MM.1S (cell line): ENCODE results near the gene CSNK1G3.

ENCODE experiments used
- DNase-seq: peaks from one replicate; pipeline ENCODE4 v3.0.0-alpha.2; 2015
- H2AFZ ChIP-seq: fragments of 300-600 bp; sonication (generic); 2 replicates; pipeline ENCODE4 v1.6.0; 2016; ENCODE audit warnings: antibody characterized with exemption, low read length
- H3F3A ChIP-seq: fragments of 300-600 bp; sonication (generic); 2 replicates; pipeline ENCODE4 v1.6.1; 2016; ENCODE audit warnings: mild to moderate bottlenecking, antibody characterized with exemption, low read length, moderate library complexity, mixed read lengths; ENCODE audit not compliant: insufficient read depth
- H3K27ac ChIP-seq: fragments of 300-600 bp; sonication (generic); 2 replicates; pipeline ENCODE4 v1.5.1; 2016; ENCODE audit warnings: mild to moderate bottlenecking, low read length
- H3K27me3 ChIP-seq: fragments of 300-600 bp; sonication (generic); replicated peaks from 2 replicates; pipeline ENCODE4 v1.6.0; 2016; ENCODE audit warnings: low read length; ENCODE audit not compliant: insufficient read depth
- H3K36me3 ChIP-seq: fragments of 300-600 bp; sonication (generic); replicated peaks from 2 replicates; pipeline ENCODE4 v1.6.1; 2016; ENCODE audit warnings: mild to moderate bottlenecking, low read length, mixed read lengths; ENCODE audit not compliant: insufficient read depth
- H3K4me1 ChIP-seq: fragments of 300-600 bp; sonication (generic); 2 replicates; pipeline ENCODE4 v1.6.1; 2016; ENCODE audit warnings: low read length, mixed read lengths
- H3K4me2 ChIP-seq: fragments of 300-600 bp; sonication (generic); 2 replicates; pipeline ENCODE4 v1.6.0; 2016; ENCODE audit warnings: low read depth, low read length
- H3K4me3 ChIP-seq: fragments of 300-600 bp; sonication (generic); 2 replicates; pipeline ENCODE4 v1.5.1; 2016; ENCODE audit warnings: low read length, mixed read lengths
- H3K79me2 ChIP-seq: fragments of 300-600 bp; sonication (generic); 2 replicates; pipeline ENCODE4 v1.6.1; 2016; ENCODE audit warnings: mixed run types, low read length, mixed read lengths
- H3K9ac ChIP-seq: fragments of 300-600 bp; sonication (generic); 2 replicates; pipeline ENCODE4 v1.6.1; 2016; ENCODE audit warnings: low read length, mixed read lengths
- H3K9me2 ChIP-seq: fragments of 300-600 bp; sonication (generic); replicated peaks from 2 replicates; pipeline ENCODE4 v1.6.1; 2016; ENCODE audit warnings: mild to moderate bottlenecking, low read length, mixed read lengths; ENCODE audit not compliant: insufficient read depth
- H3K9me3 ChIP-seq: fragments of 300-600 bp; sonication (generic); replicated peaks from 2 replicates; pipeline ENCODE4 v1.6.1; 2016; ENCODE audit warnings: mild to moderate bottlenecking, low read length, mixed read lengths; ENCODE audit not compliant: insufficient read depth
- H4K20me1 ChIP-seq: fragments of 300-600 bp; sonication (generic); 2 replicates; pipeline ENCODE4 v1.6.1; 2016; ENCODE audit warnings: mild to moderate bottlenecking, low read length, moderate library complexity, mixed read lengths; ENCODE audit not compliant: insufficient read depth
- EZH2 ChIP-seq: fragments of 300-600 bp; sonication (generic); optimal IDR thresholded peaks from 2 replicates; pipeline ENCODE3; 2017; ENCODE audit warnings: low read depth, mild to moderate bottlenecking, antibody characterized with exemption, low read length, mixed read lengths
- EZH2phosphoT487 ChIP-seq: fragments of 300-600 bp; sonication (generic); IDR thresholded peaks from 2 replicates; pipeline ENCODE4 v1.6.1; 2018; ENCODE audit warnings: antibody characterized with exemption, low read length
- TF ChIP-seq, protein P1 (sequence below): fragments of 300-600 bp; sonication (generic); IDR thresholded peaks from 2 replicates; pipeline ENCODE4 v1.5.1; 2016; ENCODE audit warnings: antibody characterized with exemption, low read length, mixed read lengths

The CSNK1G3 gene

DNA sequence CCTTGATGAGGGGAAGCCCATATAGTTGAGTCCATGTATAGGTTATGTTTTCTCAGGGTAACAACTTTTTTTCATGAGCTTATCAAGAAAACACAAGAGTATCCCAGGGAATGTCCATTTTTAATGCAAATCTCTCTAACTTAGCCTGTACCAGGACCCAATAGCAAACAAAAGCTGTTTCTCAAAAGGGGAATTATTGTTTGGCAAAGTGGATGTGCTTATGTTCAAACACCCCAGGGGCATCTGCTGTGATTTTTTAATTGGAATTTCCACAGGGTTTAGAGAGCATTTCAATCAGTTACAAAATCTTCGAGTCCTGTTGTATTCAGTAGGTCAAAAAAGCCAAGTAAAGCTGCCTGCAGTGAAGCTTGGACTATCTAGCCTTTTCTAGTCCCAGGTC lies 33.4 kb upstream of the CSNK1G3 start:
- no peak for DNase-seq
- Histone ChIP-seq H3K4me3 (no peak overlapping the region), H3K36me3 (no peaks in the 10 kb centered on the region), H3K9ac (no peak overlapping the region), H4K20me1 (no peaks in the 10 kb centered on the region), H3K4me1 (no peaks in the 10 kb centered on the region), H3F3A (no peaks in the 10 kb centered on the region), H3K9me3 (no peaks in the 10 kb centered on the region), H3K79me2 (no peaks in the 10 kb centered on the region), H2AFZ (no peak overlapping the region), H3K27ac (no peak overlapping the region), H3K9me2 (no peaks in the 10 kb centered on the region), H3K4me2 (no peak overlapping the region), H3K27me3 (no peaks in the 10 kb centered on the region)
- TF ChIP-seq EZH2: no peak
- no peak for TF ChIP-seq EZH2phosphoT487

DNA sequence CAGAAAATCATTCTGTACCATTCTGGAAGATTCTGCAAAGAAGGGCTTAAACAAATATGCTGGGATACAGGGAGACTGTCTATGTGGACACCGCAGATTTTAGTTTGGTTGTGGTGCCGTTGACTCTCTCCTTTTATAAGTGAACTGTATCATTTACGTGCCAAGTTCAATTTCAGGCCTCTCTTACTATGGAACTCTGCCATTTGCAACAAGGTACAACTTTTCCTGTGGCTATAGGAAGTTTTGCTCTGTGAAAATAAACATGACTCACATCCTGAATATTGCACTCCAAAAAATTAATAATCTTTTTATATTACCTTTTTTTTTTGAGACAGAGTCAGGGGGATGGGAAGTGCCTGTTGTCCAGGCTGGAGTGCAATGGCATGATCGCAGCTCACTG lies 29.7 kb upstream of the CSNK1G3 start:
- TF ChIP-seq EZH2 (no peak), EZH2phosphoT487 (no peak)
- TF ChIP-seq, protein P1, sequence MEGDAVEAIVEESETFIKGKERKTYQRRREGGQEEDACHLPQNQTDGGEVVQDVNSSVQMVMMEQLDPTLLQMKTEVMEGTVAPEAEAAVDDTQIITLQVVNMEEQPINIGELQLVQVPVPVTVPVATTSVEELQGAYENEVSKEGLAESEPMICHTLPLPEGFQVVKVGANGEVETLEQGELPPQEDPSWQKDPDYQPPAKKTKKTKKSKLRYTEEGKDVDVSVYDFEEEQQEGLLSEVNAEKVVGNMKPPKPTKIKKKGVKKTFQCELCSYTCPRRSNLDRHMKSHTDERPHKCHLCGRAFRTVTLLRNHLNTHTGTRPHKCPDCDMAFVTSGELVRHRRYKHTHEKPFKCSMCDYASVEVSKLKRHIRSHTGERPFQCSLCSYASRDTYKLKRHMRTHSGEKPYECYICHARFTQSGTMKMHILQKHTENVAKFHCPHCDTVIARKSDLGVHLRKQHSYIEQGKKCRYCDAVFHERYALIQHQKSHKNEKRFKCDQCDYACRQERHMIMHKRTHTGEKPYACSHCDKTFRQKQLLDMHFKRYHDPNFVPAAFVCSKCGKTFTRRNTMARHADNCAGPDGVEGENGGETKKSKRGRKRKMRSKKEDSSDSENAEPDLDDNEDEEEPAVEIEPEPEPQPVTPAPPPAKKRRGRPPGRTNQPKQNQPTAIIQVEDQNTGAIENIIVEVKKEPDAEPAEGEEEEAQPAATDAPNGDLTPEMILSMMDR: no peak
- no peaks in the 10 kb centered on the region for H4K20me1 ChIP-seq
- H3K36me3 ChIP-seq: no peaks in the 10 kb centered on the region
- H2AFZ ChIP-seq: no peak overlapping the region
- H3K9ac ChIP-seq: no peak overlapping the region
- H3K79me2 ChIP-seq: no peaks in the 10 kb centered on the region
- H3K4me1 ChIP-seq: no peaks in the 10 kb centered on the region
- no peaks in the 10 kb centered on the region for H3F3A ChIP-seq
- no peak overlapping the region for H3K4me2 ChIP-seq
- no peak for DNase-seq
- no peak overlapping the region for H3K4me3 ChIP-seq
- H3K9me3 ChIP-seq: no peaks in the 10 kb centered on the region
- no peaks in the 10 kb centered on the region for H3K9me2 ChIP-seq
- no peak overlapping the region for H3K27ac ChIP-seq
- H3K27me3 ChIP-seq: no peaks in the 10 kb centered on the region

DNA sequence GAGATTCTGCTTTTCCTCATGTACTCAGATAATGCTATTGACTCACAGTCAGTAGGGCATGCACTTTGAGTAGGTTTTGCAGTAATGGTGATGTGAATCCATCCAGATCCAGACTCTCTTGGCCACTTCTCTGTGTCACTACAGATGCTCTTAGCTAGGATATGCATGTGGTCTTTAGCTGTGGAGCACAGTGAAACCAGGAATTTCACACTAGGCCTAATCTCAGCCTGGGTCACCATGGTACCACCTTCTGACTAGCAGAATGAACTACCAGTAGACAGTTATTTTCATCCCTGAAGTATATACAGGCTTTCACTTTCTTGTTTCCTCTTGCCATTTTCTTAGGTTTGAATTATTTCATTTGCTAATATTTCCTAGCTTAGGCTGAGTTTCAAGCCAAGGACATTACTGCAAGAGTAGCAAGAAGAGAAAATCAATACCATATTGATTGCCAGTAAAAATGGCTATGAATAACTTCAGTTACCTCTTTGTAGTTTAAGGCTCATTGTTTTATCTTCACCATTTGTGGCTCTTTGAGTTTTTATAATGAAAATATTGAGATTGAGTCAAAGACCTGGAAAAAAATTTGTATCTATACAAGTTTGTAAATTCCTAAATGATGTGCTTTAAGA lies 28.4 kb upstream of the CSNK1G3 start:
- no peaks in the 10 kb centered on the region for H3K4me1 ChIP-seq
- no peak overlapping the region for H3K27ac ChIP-seq
- no peak overlapping the region for H2AFZ ChIP-seq
- H3K4me2 ChIP-seq: no peak overlapping the region
- H3K9me2 ChIP-seq: no peaks in the 10 kb centered on the region
- H3F3A ChIP-seq: no peaks in the 10 kb centered on the region
- no peak overlapping the region for H3K4me3 ChIP-seq
- no peaks in the 10 kb centered on the region for H3K79me2 ChIP-seq
- H3K9ac ChIP-seq: no peak overlapping the region
- no peak for DNase-seq
- H3K9me3 ChIP-seq: no peaks in the 10 kb centered on the region
- H3K36me3 ChIP-seq: no peaks in the 10 kb centered on the region
- no peaks in the 10 kb centered on the region for H3K27me3 ChIP-seq
- no peak for TF ChIP-seq EZH2phosphoT487
- TF ChIP-seq, protein P1: no peak
- no peak for TF ChIP-seq EZH2
- no peaks in the 10 kb centered on the region for H4K20me1 ChIP-seq

- H3K4me3 ChIP-seq: no peak overlapping the region
- no peaks in the 10 kb centered on the region for H3F3A ChIP-seq
- no peak overlapping the region for H3K27ac ChIP-seq
- DNase-seq: no peak
- TF ChIP-seq EZH2 (no peak), EZH2phosphoT487 (no peak)
- TF ChIP-seq, protein P1: no peak
- H3K4me2 ChIP-seq: no peak overlapping the region
- H3K4me1 ChIP-seq: no peaks in the 10 kb centered on the region
- no peaks in the 10 kb centered on the region for H3K9me3 ChIP-seq
- H3K27me3 ChIP-seq: no peaks in the 10 kb centered on the region
- H3K9me2 ChIP-seq: no peaks in the 10 kb centered on the region
- no peaks in the 10 kb centered on the region for H3K36me3 ChIP-seq
- H3K9ac ChIP-seq: no peak overlapping the region
- no peak overlapping the region for H2AFZ ChIP-seq
- no peaks in the 10 kb centered on the region for H4K20me1 ChIP-seq
- no peaks in the 10 kb centered on the region for H3K79me2 ChIP-seq
Measured at GRCh38 chr5:123485275-123485674, 26.7 kb upstream of the CSNK1G3 start.
